ENCODE measurements around the gene MSX2.

GRCh38 chr5:174724484-174725260 is at the start of gene MSX2:
- TF ChIP-seq CTCF (conservative IDR thresholded peaks at IDR 0.05; ENCODE audit: low read depth, low read length) (no peak), EZH2 (IDR thresholded peaks at IDR 0.05; ENCODE audit: low read length, unreplicated experiment) (no peak), EZH2phosphoT487 (IDR thresholded peaks at IDR 0.05; ENCODE audit: borderline replicate concordance, low read length) (no peak)
